ENCODE results near the gene DGKI. TPM values are rescaled to one million over a fixed set of nuclear protein-coding genes. Genes with fewer than 3 reads are reported as not detected.
A peak's percentile ranks its signal among the peaks of the same experiment; 100 is the strongest.

DGKI gene
- total and polyA plus RNA-seq, 2 of the 4 experiments (the other 2 are of a cell fraction) = 3.9 to 15.8 TPM

- Histone ChIP-seq H3K9me3 (ENCODE audit: control insufficient read depth, insufficient read depth, low read length) (no peaks in the 10 kb centered on the region), H4K20me1 (ENCODE audit: insufficient read depth, low read length) (no peaks in the 10 kb centered on the region; the same call in 1 of the 2 replicates), H2BK20ac (ENCODE audit: low read depth, low read length) (no peak overlapping the region), H3K27me3 (ENCODE audit: control insufficient read depth, insufficient read depth, low read length) (no peaks in the 10 kb centered on the region; the same call in 1 of the 2 replicates), H3K4me2 (ENCODE audit: low read depth, low read length) (no peak overlapping the region), H3K9ac (ENCODE audit: low read depth, low read length) (no peak overlapping the region), H3K56ac (ENCODE audit: extremely low read depth, insufficient read depth, low read length) (no peak overlapping the region), H3K79me1 (ENCODE audit: low read depth in 1 of 2, low read length in 2 of 2) (no peaks in the 10 kb centered on the region; a peak in 1 of 4 replicates), H4K8ac (ENCODE audit: low read depth in 2 of 2, low read length in 2 of 2) (no peak overlapping the region; a peak in 1 of 4 replicates), H2AFZ (replicated peaks; ENCODE audit: low read length, poor library complexity) (no peak overlapping the region), H3K4me1 (ENCODE audit: control insufficient read depth, insufficient read depth, low read length) (peaks cover 13% of the 10 kb centered on the region; the same call in 1 of the 2 replicates), H3K9me1 (ENCODE audit: insufficient read depth, low read length) (peaks cover 7% of the 10 kb centered on the region; the same call in 1 of the 2 replicates), H2BK5ac (ENCODE audit: low read depth, low read length, poor library complexity, severe bottlenecking) (no peak overlapping the region), H3K18ac (ENCODE audit: low read depth, low read length) (no peak overlapping the region), H3K23ac (ENCODE audit: low read depth, low read length) (peak overlapping the region; percentile 68; the same call in 1 of the 2 replicates), H2AK5ac (ENCODE audit: low read depth, low read length) (no peak overlapping the region), H2BK15ac (ENCODE audit: low read depth, low read length) (no peak overlapping the region), H3K4ac (ENCODE audit: low read depth, low read length) (no peak overlapping the region), H4K5ac (ENCODE audit: low read depth, low read length) (no peak overlapping the region), H3K4me3 (ENCODE audit: insufficient read depth, low read depth, low read length) (no peak overlapping the region), H2BK120ac (ENCODE audit: low read depth, low read length) (no peak overlapping the region), H3K14ac (replicated peaks; ENCODE audit: low read depth, low read length) (peak overlapping the region; percentile 14), H2AK9ac (replicated peaks; ENCODE audit: low read depth, low read length, poor library complexity) (no peak overlapping the region), H4K91ac (ENCODE audit: insufficient read depth, low read depth, low read length) (no peak overlapping the region), H3K36me3 (ENCODE audit: control insufficient read depth, insufficient read depth, low read length) (0 out of 2 replicates have a peak, but pooled peaks cover 2% of the 10 kb centered on the region), H3K27ac (ENCODE audit: insufficient read depth, low read length) (no peak overlapping the region)
- dilution Hi-C loops (cut with HindIII; ENCODE audit: low sequenced_read_pairs, unreplicated experiment) = no loop called here
- BruUV-seq (replicated peaks) = no TSS peak
- TF ChIP-seq CHD1 (IDR thresholded peaks at IDR 0.05; ENCODE audit: low read depth, low read length) = no peak
- TF ChIP-seq MAFK (IDR thresholded peaks at IDR 0.05; ENCODE audit: low read depth, low read length) = no peak
- TF ChIP-seq CEBPB (IDR thresholded peaks at IDR 0.05; ENCODE audit: low read depth, low read length) = no peak
- TF ChIP-seq NFE2L2 (IDR thresholded peaks at IDR 0.05; ENCODE audit: low read depth, low read length) = no peak
- no peak for TF ChIP-seq RFX5 (IDR thresholded peaks at IDR 0.05; ENCODE audit: low read depth, low read length)
- TF ChIP-seq RCOR1 (IDR thresholded peaks at IDR 0.05; ENCODE audit: insufficient replicate concordance, low read length) = no peak
- no peak for TF ChIP-seq BHLHE40 (IDR thresholded peaks at IDR 0.05; ENCODE audit: low read depth, low read length)
- TF ChIP-seq SMC3 (IDR thresholded peaks at IDR 0.05; ENCODE audit: low read depth, low read length) = no peak
- no peak for TF ChIP-seq RAD21 (IDR thresholded peaks at IDR 0.05; ENCODE audit: low read length)
- TF ChIP-seq MAZ (IDR thresholded peaks at IDR 0.05; ENCODE audit: borderline replicate concordance, low read depth, low read length) = no peak
- no peak for TF ChIP-seq FOS (IDR thresholded peaks at IDR 0.05; ENCODE audit: low read depth, low read length)
- TF ChIP-seq POLR2A (IDR thresholded peaks at IDR 0.05; ENCODE audit: low read depth, low read length) = no peak
- TF ChIP-seq MXI1 (IDR thresholded peaks at IDR 0.05; ENCODE audit: borderline replicate concordance, low read depth, low read length) = no peak
- no peak for TF ChIP-seq ELK1 (IDR thresholded peaks at IDR 0.05; ENCODE audit: borderline replicate concordance, low read depth, low read length)
- intact Hi-C loops (cut with micrococcal nuclease) = no loop called here
- ChIA-PET POLR2A (ENCODE audit: unreplicated experiment) (no interaction called here), CTCF (no interaction called here)
- no peak for DNase-seq
- in situ Hi-C loops (cut with MboI; ENCODE audit: low sequenced_read_pairs) = no loop called here
- no peak for ATAC-seq (ENCODE audit: low read depth)
Measured at GRCh38 chr7:137852108-137852507, 5.3 kb upstream of the DGKI start.
